ENCODE results near the gene RPL27. TPM values are rescaled to one million over a fixed set of nuclear protein-coding genes. Genes with fewer than 3 reads are reported as not detected.

RPL27 gene
- polyA plus RNA-seq, 1 experiment: 4,202 TPM

DNA sequence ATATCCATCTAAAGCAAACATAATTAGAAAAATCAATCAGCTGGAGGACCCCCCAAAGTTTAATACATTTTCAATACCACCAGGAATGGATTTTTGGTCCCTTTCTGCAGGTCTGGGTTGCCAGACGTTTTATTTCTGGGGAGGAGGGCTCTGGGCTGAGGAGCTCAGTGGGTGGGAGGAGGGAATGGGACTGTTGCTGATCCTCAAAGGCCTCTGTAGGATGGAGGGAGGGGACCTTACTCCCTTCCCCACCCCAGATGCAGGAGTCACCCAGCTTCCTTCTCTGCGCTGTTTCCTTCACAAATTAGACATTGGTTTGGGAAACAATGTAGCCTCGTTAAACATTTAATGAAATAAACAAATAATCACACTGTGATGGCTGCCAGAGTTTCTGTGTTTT is 33.4 kb downstream of the RPL27 start:
- POLR2A ChIA-PET: interaction anchor here (0.5 to 0.8 kb wide), 3 partner anchors 35 to 284 kb away, joined by 3 to 9 read pairs (median 5); no protein-coding TSS in a partner anchor
- H3K9me3 ChIP-seq (ENCODE audit: control insufficient read depth, insufficient read depth, low read length): no peaks in the 10 kb centered on the region
- no peak overlapping the region for H3K4me3 ChIP-seq (ENCODE audit: low read depth, low read length)
- TF ChIP-seq, protein P1, sequence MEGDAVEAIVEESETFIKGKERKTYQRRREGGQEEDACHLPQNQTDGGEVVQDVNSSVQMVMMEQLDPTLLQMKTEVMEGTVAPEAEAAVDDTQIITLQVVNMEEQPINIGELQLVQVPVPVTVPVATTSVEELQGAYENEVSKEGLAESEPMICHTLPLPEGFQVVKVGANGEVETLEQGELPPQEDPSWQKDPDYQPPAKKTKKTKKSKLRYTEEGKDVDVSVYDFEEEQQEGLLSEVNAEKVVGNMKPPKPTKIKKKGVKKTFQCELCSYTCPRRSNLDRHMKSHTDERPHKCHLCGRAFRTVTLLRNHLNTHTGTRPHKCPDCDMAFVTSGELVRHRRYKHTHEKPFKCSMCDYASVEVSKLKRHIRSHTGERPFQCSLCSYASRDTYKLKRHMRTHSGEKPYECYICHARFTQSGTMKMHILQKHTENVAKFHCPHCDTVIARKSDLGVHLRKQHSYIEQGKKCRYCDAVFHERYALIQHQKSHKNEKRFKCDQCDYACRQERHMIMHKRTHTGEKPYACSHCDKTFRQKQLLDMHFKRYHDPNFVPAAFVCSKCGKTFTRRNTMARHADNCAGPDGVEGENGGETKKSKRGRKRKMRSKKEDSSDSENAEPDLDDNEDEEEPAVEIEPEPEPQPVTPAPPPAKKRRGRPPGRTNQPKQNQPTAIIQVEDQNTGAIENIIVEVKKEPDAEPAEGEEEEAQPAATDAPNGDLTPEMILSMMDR (IDR thresholded peaks at IDR 0.05; ENCODE audit: low read depth, low read length): no peak
- CTCF ChIA-PET: interaction anchor here (0.7 kb wide), 1 partner anchor 38 kb away, joined by 4 read pairs; no protein-coding TSS in a partner anchor
- peaks cover 2% of the 10 kb centered on the region for H3K27me3 ChIP-seq (ENCODE audit: control insufficient read depth, insufficient read depth, low read length)
- DNase-seq (ENCODE audit: low read depth, low spot score): no peak
- H3K27ac ChIP-seq (ENCODE audit: low read depth, low read length): no peak overlapping the region

DNA sequence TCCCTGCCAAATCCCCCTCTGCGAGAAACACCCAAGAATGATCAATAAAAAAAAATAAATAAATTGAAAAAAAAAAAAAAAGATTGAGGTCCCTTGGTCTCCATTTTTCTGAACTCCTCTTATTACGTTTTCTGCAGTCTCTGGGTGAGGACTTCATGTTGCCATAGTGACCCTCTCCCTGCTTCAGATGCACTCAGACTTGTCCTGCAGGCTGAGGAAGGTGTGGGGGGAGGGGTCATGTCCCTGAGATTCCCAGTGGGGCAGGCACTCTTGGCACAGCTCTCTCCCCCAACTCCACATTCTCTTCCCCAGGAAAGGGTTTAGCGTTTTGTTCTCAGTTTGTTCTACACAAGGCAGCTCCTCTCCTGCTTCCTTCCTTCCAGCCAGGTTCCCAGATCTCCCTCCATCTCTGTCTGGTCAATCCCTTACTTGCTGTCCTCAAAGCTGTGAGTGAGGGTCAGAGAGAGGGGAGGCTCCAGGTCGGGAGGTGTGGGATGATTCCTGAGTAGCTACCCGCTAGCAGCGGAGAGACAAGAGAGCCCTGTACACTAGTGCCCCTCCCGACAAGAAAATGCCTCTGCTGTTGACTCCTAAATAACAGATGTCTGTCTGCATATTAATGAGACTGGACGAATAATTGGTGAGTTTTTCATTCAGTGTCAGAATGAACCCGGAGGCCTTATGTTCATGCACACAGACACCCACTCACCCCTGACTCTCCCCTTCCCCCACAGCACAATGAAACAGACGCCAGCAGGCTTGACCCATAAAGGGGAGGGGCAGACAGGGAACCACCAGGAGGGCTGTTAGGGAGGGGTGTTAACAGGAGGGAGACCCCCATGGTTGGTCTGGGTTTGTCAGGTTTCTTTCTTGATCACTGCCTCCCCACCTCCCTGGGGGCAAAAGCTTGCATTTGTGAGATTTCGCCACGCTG is 36.0 kb downstream of the RPL27 start:
- H3K27ac ChIP-seq (ENCODE audit: low read depth, low read length): no peak overlapping the region
- CTCF ChIA-PET: interaction anchor here (0.9 kb wide), 1 partner anchor 10 kb away, joined by 3 read pairs; no protein-coding TSS in a partner anchor
- H3K27me3 ChIP-seq (ENCODE audit: control insufficient read depth, insufficient read depth, low read length): no peaks in the 10 kb centered on the region

DNA sequence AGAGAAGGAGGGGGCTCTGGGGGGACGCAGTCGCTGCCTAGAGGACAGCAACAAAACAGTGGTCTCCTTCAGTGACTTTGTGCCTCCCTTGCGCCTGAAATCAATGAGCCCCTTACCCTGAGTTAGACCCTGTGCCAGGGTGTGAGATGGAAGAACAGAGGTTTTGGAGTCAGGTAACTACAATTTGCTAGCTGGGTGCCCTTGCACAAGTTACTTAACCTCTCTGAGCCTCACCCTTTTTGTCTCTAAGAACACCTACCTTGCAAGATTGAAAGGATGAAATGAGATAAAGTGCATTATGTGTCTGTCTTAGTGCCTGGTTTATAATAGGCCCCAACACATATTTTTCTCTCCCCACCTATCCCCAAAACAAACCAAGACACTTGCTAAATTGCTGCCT is 36.7 kb downstream of the RPL27 start:
- CTCF ChIA-PET: no interaction called here
- no peaks in the 10 kb centered on the region for H3K27me3 ChIP-seq (ENCODE audit: control insufficient read depth, insufficient read depth, low read length)
- no peaks in the 10 kb centered on the region for H3K9me3 ChIP-seq (ENCODE audit: control insufficient read depth, insufficient read depth, low read length)
- H3K27ac ChIP-seq (ENCODE audit: low read depth, low read length): no peak overlapping the region
- no peak for DNase-seq (ENCODE audit: low read depth, low spot score)
- POLR2A ChIA-PET: no interaction called here
- TF ChIP-seq, protein P1 (IDR thresholded peaks at IDR 0.05; ENCODE audit: low read depth, low read length): no peak
- H3K4me3 ChIP-seq (ENCODE audit: low read depth, low read length): no peak overlapping the region

More for the DNA sequence above, 36.0 kb downstream of the RPL27 start:
- DNase-seq (ENCODE audit: low read depth, low spot score): no peak
- POLR2A ChIA-PET: interaction anchor here (0.7 kb wide), 1 partner anchor 66 kb away, joined by 3 read pairs; no protein-coding TSS in a partner anchor
- Histone ChIP-seq H3K9me3 (ENCODE audit: control insufficient read depth, insufficient read depth, low read length) (no peaks in the 10 kb centered on the region), H3K4me3 (ENCODE audit: low read depth, low read length) (no peak overlapping the region)
- TF ChIP-seq, protein P1 (IDR thresholded peaks at IDR 0.05; ENCODE audit: low read depth, low read length): no peak

DNA sequence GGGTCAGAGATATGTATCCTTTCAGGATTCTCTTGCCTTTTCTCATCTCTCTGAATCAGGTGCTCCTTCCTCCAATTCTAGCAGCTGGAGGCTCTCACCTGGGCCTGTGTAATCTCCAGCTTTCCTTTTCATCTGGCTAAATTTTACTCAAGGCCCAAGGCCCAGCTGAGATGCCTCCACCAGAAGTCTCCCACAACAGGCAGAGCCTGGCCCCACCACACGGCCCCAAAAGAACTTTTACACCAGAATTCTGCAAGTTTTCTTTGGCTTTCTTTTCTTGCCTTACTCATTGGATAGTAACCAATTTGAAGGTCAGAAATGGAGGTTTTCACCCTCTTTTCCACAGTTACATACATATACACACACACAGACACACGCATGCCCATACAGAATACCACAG is 41.4 kb downstream of the RPL27 start:
- H3K27me3 ChIP-seq (ENCODE audit: control insufficient read depth, insufficient read depth, low read length): no peaks in the 10 kb centered on the region
- TF ChIP-seq, protein P1 (IDR thresholded peaks at IDR 0.05; ENCODE audit: low read depth, low read length): no peak
- H3K27ac ChIP-seq (ENCODE audit: low read depth, low read length): no peak overlapping the region
- ChIA-PET POLR2A (no interaction called here), CTCF (no interaction called here)
- DNase-seq (ENCODE audit: low read depth, low spot score): no peak
- no peak overlapping the region for H3K4me3 ChIP-seq (ENCODE audit: low read depth, low read length)
- H3K9me3 ChIP-seq (ENCODE audit: control insufficient read depth, insufficient read depth, low read length): no peaks in the 10 kb centered on the region

DNA sequence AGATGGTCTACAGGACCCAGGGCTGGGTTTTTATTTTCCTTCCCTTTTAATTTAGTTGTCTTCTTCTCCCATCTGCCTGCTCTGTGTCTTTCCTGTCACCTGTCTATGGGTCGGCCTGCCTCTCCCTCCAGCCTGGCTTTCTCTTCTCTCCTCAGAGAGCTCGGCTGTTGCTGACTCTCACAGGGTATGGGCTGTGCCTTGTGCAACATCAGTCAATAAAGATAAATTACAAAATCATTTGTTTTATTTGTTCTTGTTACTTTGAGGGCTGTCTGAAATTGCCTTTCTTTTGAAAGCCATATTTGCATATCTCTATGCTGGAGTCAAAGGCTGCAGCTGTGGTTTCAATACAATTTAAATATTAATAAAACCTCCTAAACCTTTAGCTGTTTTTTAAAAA is 42.4 kb downstream of the RPL27 start:
- Histone ChIP-seq H3K4me3 (ENCODE audit: low read depth, low read length) (no peak overlapping the region), H3K9me3 (ENCODE audit: control insufficient read depth, insufficient read depth, low read length) (no peaks in the 10 kb centered on the region), H3K27me3 (ENCODE audit: control insufficient read depth, insufficient read depth, low read length) (no peaks in the 10 kb centered on the region), H3K27ac (ENCODE audit: low read depth, low read length) (no peak overlapping the region)
- DNase-seq (ENCODE audit: low read depth, low spot score): no peak
- TF ChIP-seq, protein P1 (IDR thresholded peaks at IDR 0.05; ENCODE audit: low read depth, low read length): no peak
- ChIA-PET CTCF (no interaction called here), POLR2A (no interaction called here)

Data from AG04450 (cell line).